T-helper 2 cell treated with Interferon-gamma antibody and Interleukin-4, amounts not matched to agents 100 ng/mL and 5 ng/mL, for 36 hours (primary cell): ENCODE results near the gene CADPS2. TPM values are rescaled to one million over a fixed set of nuclear protein-coding genes. Genes with fewer than 3 reads are reported as not detected.

Experiments used
- intact Hi-C: fragments of 100-400 bp; cut with micrococcal nuclease; formaldehyde crosslinking; loops from one replicate; pipeline ENCODE4 v1.15.1; 2023
- total RNA-seq: library from RNA; stranded (reverse); gene quantifications from 2 replicates; pipeline ENCODE4 v1.2.3, GENCODE V29; 2022

Gene CADPS2
- total RNA-seq, result not detected in 2 replicates

DNA sequence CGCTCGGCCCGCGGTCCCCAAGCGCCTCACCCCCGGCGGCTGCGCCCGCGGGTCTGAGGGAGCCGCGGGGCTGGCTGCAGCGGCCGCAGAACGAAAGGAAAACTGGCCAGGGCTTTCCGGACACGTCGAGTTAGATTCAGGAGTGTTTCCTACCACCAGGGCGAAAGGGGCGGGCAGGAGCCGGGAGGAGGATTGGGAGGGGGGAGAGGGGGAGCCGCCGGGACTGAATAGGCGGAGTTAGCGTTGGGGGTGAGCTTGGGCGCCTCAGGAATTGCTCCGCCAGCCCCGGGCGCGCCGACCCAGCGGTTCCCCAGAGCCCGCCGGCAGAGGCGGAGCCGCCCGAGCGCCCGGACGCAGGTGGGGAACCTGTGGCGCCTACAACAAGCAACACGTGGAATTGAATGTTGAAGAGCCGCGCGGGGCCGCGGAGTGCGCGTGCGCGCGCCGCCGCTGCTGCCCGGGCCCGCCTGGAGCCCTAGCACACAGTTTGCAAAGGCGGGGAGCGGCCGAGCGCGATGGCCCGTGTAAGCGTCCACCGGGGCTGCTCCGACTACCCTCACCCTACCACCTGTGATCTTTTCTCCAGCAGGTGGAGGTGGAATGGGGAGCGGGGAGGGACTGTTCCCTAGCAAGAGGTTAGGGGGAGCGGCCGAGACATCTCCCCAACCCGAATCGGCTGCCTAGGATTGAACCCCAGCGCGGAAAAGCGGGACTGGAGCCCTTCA is at the start of gene CADPS2:
Gene CADPS2 (minus strand): TSS at position 104 of the 725 bp plus-strand sequence. CDS start 123 bp downstream, outside the sequence.
- intact Hi-C loops, result no loop called here

DNA sequence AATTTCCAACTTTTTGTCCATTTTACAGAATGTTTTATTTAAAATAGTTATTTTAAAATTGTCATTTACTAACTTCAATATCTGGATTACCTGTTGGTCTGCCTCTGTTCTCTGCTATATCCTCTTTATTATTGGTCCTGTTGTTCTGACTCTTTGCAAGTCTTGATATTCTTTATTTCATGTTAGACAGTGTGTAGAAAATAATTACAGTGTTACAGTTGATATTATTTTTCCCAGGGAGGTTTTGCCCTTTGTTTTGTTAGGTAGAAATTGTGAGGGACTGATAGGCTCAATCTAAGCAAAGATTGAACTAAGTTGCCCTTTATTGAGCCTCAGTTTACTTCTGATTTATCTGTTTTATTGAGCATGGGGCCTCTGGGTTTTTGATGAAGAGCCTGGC is 49.4 kb upstream of the CADPS2 start:
- intact Hi-C loops, result no loop called here

DNA sequence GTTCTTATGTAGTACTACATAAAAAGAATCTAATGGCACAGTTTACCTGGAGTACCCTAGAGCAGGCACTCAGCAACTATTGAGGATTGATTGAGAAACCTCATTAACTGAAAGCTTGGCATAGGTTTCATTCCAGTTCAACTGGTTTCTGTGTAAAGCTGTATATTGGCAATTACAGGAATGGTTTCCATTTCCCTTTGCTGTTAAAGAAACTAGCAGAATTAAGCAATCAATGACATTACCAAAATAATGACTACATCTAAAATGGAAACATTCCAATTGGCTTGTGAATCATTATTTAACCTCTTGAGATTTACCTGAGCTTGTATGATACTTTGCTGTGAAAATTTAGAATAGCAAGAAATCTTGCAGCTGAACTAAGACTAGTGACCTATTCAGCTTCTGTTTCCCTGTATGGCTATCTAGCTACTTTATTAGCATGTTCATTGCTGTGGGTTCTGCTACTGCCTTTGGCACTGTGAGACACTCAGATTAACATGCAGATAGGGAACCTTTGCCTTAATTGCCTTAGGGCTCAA is 33.5 kb upstream of the CADPS2 start:
- intact Hi-C loops, result no loop called here

DNA sequence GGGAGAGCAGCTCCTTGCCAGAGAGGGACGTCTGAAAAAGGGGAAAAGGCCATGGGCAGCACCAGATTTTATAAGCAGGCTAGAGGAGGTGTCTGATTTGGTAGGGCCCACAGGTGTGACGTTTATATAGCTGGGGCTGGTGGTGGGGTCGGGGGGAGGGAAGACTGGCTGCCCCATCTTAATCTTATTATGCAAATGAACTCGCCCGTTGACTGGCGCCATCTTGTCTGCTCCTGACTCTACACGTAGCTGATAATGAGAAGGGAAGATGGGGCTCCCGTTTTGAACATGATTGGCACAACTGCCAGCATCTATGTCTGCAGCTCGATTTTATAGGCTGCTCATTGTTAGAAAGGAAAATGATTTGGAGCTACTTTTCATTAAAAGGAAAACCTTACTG is 28.6 kb upstream of the CADPS2 start:
- intact Hi-C loops, result no loop called here

DNA sequence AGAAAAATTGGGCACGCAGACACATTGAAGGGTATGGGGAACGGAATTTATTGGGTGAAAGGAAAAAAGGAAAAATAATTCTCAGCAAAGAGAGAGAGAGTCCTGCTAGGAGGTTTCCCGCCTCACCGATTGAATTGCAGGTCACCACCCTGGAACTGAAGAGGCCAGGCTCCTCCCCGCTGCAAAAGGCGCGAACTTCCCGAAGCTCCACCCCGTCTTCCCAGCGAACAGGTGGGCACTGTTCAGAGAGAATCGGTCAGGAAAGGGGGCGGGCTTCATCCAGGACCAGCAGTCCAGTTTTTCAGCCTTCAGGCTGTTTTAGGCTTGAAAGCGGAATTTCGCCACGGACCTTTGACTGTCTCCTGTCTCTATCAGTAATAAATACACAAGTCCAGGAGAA is 27.3 kb upstream of the CADPS2 start:
- intact Hi-C loops, result no loop called here

DNA sequence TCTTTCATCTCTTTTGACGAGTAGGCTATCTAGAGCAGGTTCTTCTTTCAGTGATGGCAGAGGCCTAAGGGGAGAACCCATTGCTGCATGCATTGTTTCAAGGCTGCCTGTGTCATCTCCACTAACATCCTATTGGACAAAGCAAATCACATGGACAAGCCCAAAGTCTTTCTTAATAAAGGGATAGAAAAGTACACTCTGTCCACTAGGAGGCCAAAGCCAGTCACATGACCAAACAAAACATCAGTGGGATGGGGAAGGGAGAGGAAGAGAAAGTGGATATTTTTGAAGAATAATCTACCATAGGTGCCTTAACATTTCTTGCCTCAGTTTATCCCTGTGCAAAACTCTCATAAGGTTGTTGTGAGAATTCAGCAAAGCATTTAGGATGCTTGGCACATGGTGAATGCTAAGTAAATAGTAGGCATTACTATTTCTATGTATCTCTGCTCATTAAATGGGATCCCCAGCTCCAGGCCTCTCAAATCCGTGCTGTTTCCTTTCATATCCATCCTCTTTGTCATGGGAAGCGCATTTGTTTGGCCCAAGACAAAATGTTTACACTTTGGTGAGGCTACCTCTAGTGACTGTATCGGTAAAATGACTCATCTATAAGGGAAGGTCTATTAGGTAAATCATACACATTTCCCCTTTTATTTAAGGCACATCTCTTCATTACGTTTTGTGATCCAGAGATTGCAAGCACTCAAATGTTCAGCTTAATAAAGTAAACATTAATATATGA is 16.7 kb upstream of the CADPS2 start:
- intact Hi-C loops, result no loop called here

DNA sequence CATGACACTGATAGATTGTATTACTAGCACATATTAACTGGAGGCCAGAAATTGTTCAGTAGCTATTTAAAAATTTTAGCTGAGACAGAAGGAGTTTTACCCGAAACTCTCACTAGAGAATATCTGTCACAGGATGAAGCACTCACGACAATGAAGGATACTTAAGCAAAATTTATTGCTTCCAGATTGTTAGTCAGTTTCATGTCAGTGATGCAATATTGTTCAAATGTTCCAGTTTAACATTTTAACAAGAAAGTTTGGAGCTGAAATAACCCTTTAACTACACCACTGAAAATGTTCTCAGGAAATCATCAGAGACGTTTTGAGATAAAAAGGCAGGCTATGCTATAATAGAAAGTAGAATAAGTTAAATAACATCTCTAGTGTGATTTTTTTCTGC is 15.0 kb upstream of the CADPS2 start:
- intact Hi-C loops, result no loop called here

DNA sequence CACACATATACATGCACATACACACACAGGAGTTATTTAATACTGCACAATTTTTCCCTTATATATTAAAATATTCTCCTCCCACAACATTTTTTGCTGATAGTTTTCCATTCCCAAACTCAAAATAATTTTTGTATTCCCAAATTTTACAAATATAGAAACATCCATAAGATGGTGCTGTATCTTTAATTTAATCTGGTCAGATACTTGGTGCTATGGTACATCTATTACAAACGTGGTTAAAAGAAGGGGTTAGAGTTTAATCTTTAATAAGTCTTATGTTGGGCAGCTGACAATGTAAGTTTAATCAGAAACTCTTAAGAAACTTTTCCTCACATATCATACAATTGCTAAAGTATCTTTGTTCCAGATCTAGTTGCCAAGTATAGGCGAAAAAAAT is 10.2 kb upstream of the CADPS2 start:
- intact Hi-C loops, result no loop called here

DNA sequence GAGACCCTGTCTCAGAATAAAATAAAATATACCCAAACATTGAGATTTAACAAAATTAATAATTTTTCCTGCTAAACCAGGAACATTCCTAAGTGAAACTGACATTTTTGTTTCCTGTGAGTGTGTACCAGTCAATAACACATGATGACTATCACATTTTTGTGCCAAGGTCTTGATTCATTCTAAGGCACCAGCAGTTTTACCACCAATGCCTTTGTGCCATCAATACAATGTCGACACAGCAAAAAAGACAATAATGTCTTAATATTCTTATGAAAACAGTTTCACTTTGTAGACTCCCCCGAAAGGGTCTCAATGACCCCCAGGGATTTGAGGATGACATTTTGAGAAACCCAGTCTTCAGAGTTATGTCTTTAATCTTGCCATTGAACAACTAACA is 7.2 kb upstream of the CADPS2 start:
- intact Hi-C loops, result no loop called here

DNA sequence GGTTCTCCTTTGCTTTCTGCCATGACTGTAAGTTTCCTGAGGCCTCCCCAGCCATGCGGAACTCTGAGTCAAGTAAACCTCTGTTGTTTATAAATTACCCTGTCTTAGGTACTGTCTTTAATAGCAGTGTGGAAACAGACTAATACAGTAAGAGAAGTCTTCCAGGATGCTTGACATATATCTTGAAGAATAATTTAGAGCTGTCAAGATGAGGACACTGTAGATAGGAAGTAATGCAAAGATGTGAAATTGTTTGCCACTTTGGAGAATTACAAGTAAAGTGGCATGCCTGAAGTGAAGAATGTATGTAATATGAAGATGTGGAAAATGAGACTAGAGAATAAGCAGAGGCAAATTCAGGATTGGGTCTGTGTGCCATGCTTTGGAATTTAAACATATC is 2.9 kb upstream of the CADPS2 start:
- intact Hi-C loops, result no loop called here

DNA sequence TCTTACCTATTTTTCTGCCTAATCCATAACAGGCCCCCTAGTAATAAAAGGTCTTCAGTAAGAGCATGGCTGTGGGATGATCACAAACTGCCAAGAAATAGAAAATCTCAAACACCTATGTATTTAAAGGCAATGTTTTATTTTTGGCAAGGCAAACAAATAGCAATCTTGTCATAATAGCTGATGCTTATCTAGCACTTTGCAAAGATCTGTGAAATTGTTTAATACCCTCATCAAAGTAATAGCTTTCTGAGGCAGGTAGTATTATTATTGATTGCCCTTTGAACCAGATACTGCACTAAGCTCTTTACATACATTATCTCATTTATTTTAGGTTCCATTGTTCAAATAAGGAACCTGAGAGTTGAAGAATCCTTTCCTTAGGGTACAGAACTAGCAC is 1.6 kb upstream of the CADPS2 start:
- intact Hi-C loops, result no loop called here

DNA sequence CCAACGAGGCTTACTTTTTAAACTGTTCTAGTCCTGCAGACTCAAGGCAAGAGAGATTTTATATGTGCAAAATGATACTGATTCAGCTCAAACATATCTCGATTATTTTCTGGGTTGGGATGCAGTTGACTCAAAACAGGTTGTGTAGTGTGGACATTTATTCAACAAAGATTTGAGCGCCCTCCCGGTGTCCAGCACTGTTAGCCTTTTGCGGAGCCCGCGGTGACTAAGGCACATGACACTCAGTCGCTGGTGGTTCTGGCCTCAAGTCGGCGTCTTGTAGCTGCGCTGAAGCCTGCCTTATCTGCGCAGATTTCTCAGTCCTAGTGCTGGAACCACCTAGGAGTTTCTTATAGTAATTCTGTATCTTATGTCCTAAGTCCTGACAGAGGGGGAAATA is 938 bp upstream of the CADPS2 start:
- intact Hi-C loops, result no loop called here

DNA sequence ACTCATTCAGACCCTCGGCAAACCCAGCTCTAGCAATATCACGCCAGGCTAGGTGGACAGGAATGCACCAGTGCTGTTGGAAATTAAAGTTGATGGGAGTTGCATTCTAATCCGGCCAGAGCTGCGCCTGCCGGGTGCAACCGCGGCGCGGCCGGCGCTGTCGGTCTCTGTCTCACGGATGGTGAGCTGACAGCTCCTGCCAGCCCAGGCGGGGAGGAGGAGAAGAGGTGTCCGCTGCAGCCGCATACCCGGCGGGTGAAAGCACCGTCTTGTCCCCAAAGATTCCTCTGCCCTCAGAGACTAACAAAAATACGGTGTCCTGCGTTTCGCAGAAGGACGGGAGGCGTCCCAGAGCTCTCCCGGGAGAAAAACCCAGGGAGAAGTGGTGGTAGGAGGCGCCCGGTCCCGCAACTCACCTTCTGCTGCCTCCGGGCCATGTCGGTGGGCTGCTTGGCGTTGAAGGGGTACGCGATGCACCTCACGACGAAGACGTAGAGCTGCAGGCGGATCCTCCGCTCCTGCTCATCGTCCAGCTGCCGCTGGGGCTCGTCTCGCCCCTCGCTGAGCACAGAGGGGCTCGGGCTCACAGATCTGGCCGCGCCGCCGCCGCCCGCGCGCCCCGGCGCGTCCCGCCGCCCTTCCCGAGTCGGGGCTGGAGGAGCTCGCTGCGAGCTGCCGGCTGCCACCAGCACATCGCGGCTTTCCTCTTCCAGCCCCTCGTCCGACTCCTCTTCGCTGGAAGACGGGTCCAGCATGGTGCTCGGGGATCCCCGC is 490 bp downstream of the CADPS2 start:
- intact Hi-C loops, result no loop called here

DNA sequence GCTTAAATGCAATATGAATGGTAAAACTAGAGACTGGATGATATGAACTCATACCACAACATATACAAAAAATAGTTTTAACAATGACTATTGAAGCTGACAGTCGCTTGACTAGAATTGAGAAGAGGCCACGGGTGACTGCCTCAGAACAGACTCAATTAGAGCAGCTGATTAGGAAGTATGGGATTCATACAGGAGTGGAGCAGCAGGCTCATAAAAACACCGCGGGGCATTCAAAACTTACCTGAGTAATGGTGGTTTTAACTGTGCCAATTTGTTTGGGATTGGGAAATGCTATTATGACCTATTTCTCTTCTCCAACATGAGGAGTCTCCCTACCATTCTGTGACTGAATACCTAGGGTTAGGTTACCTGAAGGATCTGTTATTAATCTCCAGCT is 2.1 kb downstream of the CADPS2 start:
- intact Hi-C loops, result no loop called here

DNA sequence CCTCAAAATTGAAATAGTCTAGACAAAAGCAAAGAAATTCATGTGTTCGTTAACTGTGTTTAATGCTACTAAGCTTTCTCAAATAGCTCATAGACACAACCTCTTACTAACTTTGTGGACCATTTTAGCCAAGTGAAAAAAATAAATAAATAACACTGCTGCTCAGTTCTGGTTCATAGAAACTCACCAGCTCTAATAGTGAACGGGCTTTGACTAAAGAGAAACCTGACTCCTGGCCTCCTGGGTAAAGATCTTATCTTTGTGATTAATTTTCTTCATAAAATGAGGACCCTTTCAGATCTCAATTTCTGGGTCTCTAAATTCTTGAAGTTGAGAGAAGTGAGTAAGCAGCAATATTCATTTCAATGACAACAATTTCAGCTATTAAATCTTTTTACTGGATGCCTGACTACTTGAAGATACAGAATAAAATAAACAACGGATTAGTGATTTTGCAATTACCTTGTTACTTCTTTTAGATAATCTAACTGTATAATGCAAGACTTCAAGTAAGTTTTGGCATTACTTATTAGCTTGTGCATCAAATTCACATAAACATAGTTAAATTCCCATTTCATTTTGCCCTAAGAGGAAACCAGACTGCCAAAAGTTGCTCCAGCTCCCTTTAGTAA is 3.1 kb downstream of the CADPS2 start:
- intact Hi-C loops, result no loop called here

DNA sequence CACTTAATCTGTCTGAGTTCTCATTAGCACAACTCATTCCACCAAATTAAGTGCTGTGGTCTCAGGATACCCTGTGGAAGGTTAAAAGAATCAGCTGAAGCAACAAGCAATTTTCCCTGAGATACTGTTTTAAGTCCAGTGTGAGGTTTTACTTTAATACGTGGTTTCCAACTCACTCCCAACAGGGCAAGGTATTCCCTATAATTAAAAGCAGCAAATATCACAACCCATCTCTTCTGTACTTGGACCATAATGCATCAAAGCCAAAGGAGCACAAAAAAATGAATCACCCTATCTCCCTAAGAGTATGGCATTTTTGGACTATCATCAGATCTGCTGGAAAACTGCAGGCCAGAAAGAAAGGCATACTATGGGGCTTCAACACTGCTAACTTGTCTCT is 4.9 kb downstream of the CADPS2 start:
- intact Hi-C loops, result no loop called here

DNA sequence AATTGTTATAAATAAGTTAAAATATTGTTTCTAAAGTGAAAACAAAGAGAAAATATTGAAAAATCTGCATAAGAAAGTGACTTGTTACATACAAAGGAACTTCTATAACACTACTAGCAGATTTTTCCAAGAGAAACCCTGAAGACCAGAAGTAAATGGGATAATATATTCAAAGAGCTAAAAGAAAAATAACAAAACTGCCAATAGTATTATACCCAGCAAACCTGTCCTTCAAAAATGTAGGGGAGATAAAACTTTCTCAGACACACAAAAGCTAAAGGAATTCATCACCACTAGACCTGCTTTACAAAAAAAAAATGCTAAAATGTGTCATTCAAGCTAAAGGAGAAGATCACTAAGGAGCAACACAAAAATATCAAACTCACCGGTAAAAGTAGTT is 17.0 kb downstream of the CADPS2 start:
- intact Hi-C loops, result no loop called here

DNA sequence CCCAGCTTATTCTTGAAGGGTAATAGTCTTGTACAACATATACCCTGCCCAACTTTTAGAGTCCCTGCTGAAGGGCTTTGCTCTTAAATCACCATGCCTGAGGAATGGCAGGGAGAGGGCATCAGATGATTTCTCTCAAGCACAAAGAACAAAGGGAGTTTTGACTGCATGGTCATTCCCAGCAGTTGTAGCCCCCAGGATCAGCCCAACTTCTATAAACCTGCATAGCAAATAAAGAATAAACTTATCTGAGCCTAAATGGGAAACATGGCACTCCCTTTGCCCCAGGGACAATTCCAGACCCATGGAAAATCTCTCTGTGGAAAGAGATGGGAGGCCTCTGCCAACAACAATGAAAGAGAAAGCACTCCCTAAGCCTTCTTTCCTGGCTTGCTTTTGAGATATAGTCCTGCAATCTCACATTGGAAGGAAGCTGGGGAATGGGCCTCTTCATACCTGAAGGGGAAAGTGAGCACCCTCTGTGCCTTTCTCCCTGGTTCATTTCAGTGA is 18.7 kb downstream of the CADPS2 start:
- intact Hi-C loops, result no loop called here

DNA sequence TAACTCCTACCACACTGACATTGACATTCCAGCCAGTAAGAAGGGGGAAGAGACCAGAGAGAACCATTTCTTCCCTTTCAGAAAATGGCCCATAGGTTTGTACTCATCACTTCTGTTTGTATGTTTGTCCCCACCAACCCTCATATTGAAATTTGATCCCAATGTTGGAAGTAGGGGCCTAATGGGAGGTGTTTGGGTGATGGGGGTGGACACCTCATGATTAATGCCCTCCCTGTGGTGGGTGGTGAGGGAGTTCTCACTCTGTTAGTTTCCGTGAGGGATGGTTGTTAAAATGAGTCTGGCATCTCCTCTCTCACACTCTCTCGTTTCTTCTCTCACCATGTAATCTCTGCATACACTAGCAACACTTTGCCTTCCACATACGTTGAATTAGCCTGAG is 21.4 kb downstream of the CADPS2 start:
- intact Hi-C loops, result no loop called here

DNA sequence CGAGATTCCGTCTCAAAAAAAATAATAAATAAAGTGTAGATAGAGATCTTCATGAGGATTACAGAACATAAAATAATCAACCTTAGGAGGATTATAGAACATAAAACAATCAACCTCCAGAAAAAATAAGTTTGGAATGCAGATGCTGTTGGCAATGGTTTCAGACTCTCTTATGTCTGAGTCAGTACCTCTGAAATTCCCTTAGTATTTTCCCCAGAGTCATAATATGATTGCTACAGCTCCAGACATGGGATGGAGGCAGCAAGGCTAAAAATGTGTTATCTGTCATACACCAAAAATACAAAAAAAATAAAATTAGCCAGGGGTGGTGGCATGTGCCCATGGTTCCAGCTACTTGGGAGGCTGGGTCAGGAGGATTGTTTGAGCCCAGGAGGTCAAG is 22.2 kb downstream of the CADPS2 start:
- intact Hi-C loops, result no loop called here

DNA sequence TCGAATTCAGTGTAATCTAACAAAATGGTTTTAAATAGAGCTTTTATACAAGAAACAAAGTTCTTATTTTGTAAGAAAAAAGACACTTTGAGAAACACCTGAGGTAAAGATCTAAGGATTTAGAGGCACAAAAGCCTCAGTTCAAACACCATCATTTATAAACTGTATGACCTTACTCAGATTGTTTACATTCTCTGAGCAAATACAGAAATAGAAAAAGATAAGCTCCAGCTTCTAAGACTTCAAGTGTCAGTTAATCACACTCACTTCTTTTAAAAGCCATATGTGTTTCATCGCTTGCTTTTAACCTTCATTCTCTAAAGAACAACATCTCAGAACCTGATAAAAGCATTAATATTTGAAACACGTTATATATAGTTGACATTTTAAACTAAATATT is 27.9 kb downstream of the CADPS2 start:
- intact Hi-C loops, result no loop called here
